Vagina (tissue), 2 donors: Measurements from ENCODE around the gene FRS2.

Experiments
- POLR2A ChIP-seq, 2 donors: fragments of 450-650 bp; IDR thresholded peaks; one replicate each; pipeline ENCODE4 v1.6.1; 2017; ENCODE audit warnings: antibody characterized with exemption in 2 of 2, mild to moderate bottlenecking in 2 of 2, moderate library complexity in 2 of 2
- POLR2AphosphoS5 ChIP-seq, 2 donors: sonication (generic); formaldehyde crosslinking; IDR thresholded peaks; one replicate each; pipeline ENCODE4 v1.9.0; 2017; ENCODE audit warnings: antibody characterized with exemption in 2 of 2, mild to moderate bottlenecking in 2 of 2, low read depth in 1 of 2; ENCODE audit not compliant: insufficient read depth in 1 of 2
- TF ChIP-seq, protein P1 (sequence below), 3 experiments: fragments of 450-650 bp in 2 of 3; fragments of 200-600 bp in 1 of 3; sonication (generic) in 1 of 3; IDR thresholded peaks; one replicate each; pipeline ENCODE4 v1.5.1; 2017 to 2019; ENCODE audit warnings: antibody characterized with exemption in 3 of 3, mild to moderate bottlenecking in 2 of 3, moderate library complexity in 2 of 3

DNA sequence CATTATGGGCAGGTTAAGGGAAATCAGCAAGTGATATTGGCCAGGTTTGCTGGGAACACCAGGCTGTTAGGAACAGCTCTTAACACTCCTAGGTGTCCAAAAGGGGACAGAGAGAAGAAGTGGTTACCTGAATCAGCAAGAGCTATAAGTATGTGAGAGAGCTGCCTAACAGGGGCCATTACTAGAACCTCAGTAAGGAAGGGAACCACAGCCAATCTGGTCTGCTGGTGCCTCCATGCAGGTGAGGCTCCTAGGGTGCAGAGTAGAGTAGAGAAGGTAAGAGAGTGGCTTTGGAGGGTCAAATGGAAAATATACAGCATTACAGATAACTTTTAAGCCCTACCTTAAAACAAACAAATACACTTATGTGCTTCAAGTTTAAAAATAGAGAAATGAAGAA is 78.5 kb downstream of the FRS2 start:
- TF ChIP-seq, protein P1, sequence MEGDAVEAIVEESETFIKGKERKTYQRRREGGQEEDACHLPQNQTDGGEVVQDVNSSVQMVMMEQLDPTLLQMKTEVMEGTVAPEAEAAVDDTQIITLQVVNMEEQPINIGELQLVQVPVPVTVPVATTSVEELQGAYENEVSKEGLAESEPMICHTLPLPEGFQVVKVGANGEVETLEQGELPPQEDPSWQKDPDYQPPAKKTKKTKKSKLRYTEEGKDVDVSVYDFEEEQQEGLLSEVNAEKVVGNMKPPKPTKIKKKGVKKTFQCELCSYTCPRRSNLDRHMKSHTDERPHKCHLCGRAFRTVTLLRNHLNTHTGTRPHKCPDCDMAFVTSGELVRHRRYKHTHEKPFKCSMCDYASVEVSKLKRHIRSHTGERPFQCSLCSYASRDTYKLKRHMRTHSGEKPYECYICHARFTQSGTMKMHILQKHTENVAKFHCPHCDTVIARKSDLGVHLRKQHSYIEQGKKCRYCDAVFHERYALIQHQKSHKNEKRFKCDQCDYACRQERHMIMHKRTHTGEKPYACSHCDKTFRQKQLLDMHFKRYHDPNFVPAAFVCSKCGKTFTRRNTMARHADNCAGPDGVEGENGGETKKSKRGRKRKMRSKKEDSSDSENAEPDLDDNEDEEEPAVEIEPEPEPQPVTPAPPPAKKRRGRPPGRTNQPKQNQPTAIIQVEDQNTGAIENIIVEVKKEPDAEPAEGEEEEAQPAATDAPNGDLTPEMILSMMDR (IDR thresholded peaks at IDR 0.05) = no peak
- TF ChIP-seq POLR2AphosphoS5 (IDR thresholded peaks at IDR 0.05; ENCODE audit: insufficient read depth in 1 of 2, low read depth in 1 of 2) = no peak
- TF ChIP-seq POLR2A (IDR thresholded peaks at IDR 0.05) = no peak
